MM.1S (cell line): Measurements from ENCODE around the gene CDH12.

ENCODE experiments used
- DNase-seq: peaks from one replicate; pipeline ENCODE4 v3.0.0-alpha.2; 2015
- H2AFZ ChIP-seq: fragments of 300-600 bp; sonication (generic); 2 replicates; pipeline ENCODE4 v1.6.0; 2016; ENCODE audit warnings: antibody characterized with exemption, low read length
- H3F3A ChIP-seq: fragments of 300-600 bp; sonication (generic); 2 replicates; pipeline ENCODE4 v1.6.1; 2016; ENCODE audit warnings: mild to moderate bottlenecking, antibody characterized with exemption, low read length, moderate library complexity, mixed read lengths; ENCODE audit not compliant: insufficient read depth
- H3K27ac ChIP-seq: fragments of 300-600 bp; sonication (generic); 2 replicates; pipeline ENCODE4 v1.5.1; 2016; ENCODE audit warnings: mild to moderate bottlenecking, low read length
- H3K27me3 ChIP-seq: fragments of 300-600 bp; sonication (generic); replicated peaks from 2 replicates; pipeline ENCODE4 v1.6.0; 2016; ENCODE audit warnings: low read length; ENCODE audit not compliant: insufficient read depth
- H3K36me3 ChIP-seq: fragments of 300-600 bp; sonication (generic); replicated peaks from 2 replicates; pipeline ENCODE4 v1.6.1; 2016; ENCODE audit warnings: mild to moderate bottlenecking, low read length, mixed read lengths; ENCODE audit not compliant: insufficient read depth
- H3K4me1 ChIP-seq: fragments of 300-600 bp; sonication (generic); 2 replicates; pipeline ENCODE4 v1.6.1; 2016; ENCODE audit warnings: low read length, mixed read lengths
- H3K4me2 ChIP-seq: fragments of 300-600 bp; sonication (generic); 2 replicates; pipeline ENCODE4 v1.6.0; 2016; ENCODE audit warnings: low read depth, low read length
- H3K4me3 ChIP-seq: fragments of 300-600 bp; sonication (generic); 2 replicates; pipeline ENCODE4 v1.5.1; 2016; ENCODE audit warnings: low read length, mixed read lengths
- H3K79me2 ChIP-seq: fragments of 300-600 bp; sonication (generic); 2 replicates; pipeline ENCODE4 v1.6.1; 2016; ENCODE audit warnings: mixed run types, low read length, mixed read lengths
- H3K9ac ChIP-seq: fragments of 300-600 bp; sonication (generic); 2 replicates; pipeline ENCODE4 v1.6.1; 2016; ENCODE audit warnings: low read length, mixed read lengths
- H3K9me2 ChIP-seq: fragments of 300-600 bp; sonication (generic); replicated peaks from 2 replicates; pipeline ENCODE4 v1.6.1; 2016; ENCODE audit warnings: mild to moderate bottlenecking, low read length, mixed read lengths; ENCODE audit not compliant: insufficient read depth
- H3K9me3 ChIP-seq: fragments of 300-600 bp; sonication (generic); replicated peaks from 2 replicates; pipeline ENCODE4 v1.6.1; 2016; ENCODE audit warnings: mild to moderate bottlenecking, low read length, mixed read lengths; ENCODE audit not compliant: insufficient read depth
- H4K20me1 ChIP-seq: fragments of 300-600 bp; sonication (generic); 2 replicates; pipeline ENCODE4 v1.6.1; 2016; ENCODE audit warnings: mild to moderate bottlenecking, low read length, moderate library complexity, mixed read lengths; ENCODE audit not compliant: insufficient read depth
- CTCF ChIP-seq: fragments of 300-600 bp; sonication (generic); IDR thresholded peaks from 2 replicates; pipeline ENCODE4 v1.5.1; 2016; ENCODE audit warnings: antibody characterized with exemption, low read length, mixed read lengths
- EZH2 ChIP-seq: fragments of 300-600 bp; sonication (generic); optimal IDR thresholded peaks from 2 replicates; pipeline ENCODE3; 2017; ENCODE audit warnings: low read depth, mild to moderate bottlenecking, antibody characterized with exemption, low read length, mixed read lengths
- EZH2phosphoT487 ChIP-seq: fragments of 300-600 bp; sonication (generic); IDR thresholded peaks from 2 replicates; pipeline ENCODE4 v1.6.1; 2018; ENCODE audit warnings: antibody characterized with exemption, low read length

The CDH12 gene

GRCh38 chr5:22500556-22500955 is 352.6 kb downstream of the CDH12 start:
- Histone ChIP-seq H3K27ac (no peak overlapping the region), H3K9ac (no peak overlapping the region), H3K9me2 (no peaks in the 10 kb centered on the region), H3K4me3 (no peak overlapping the region), H3K36me3 (no peaks in the 10 kb centered on the region), H3F3A (no peaks in the 10 kb centered on the region), H3K4me2 (no peak overlapping the region), H3K4me1 (no peaks in the 10 kb centered on the region), H3K79me2 (no peaks in the 10 kb centered on the region), H3K9me3 (no peaks in the 10 kb centered on the region), H2AFZ (no peak overlapping the region), H3K27me3 (no peaks in the 10 kb centered on the region), H4K20me1 (no peaks in the 10 kb centered on the region)
- DNase-seq = no peak
- TF ChIP-seq EZH2 = no peak
- no peak for TF ChIP-seq EZH2phosphoT487
- no peak for TF ChIP-seq CTCF

- Histone ChIP-seq H4K20me1 (no peaks in the 10 kb centered on the region), H3K9me3 (no peaks in the 10 kb centered on the region), H3F3A (no peaks in the 10 kb centered on the region), H3K4me2 (no peak overlapping the region), H3K4me3 (no peak overlapping the region), H3K9me2 (no peaks in the 10 kb centered on the region), H2AFZ (no peak overlapping the region), H3K27ac (no peak overlapping the region), H3K9ac (no peak overlapping the region), H3K4me1 (no peaks in the 10 kb centered on the region), H3K79me2 (no peaks in the 10 kb centered on the region), H3K27me3 (no peaks in the 10 kb centered on the region), H3K36me3 (no peaks in the 10 kb centered on the region)
- no peak for DNase-seq
- TF ChIP-seq EZH2phosphoT487 (no peak), CTCF (no peak), EZH2 (no peak)
These were observed 356.5 kb downstream of the CDH12 start for GRCh38 chr5:22496666-22497065.

DNA sequence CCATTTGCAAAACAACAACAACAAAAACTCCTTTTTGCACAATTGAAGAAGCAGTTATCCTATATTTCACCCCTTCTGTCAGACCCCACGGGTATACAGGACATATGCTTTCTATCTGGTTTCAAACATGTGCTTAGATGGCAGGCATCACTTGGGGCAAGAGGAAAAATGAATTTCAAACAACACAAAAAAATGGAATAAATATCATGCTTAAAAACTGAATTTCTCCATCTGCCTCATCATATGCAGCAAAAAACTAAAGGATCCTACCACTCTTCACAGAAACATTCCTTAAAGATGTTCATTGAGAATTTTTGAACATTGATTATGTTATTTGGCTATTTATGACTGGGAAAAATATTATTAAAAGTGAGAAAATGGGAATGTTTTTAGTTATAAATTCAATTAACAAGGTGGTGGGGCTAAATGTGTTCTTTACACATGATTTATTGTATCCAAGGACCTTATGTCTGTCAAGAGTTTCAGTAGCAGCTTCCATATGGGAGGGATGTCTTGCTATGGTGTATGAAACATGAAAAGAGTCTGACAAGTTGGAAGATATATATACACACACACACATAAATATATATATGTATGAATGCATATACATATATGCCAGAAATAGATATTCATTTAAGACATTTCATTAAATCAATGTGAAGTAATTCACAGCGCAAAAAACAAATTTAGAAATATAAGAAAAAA is 358.0 kb downstream of the CDH12 start:
- Histone ChIP-seq H3K27me3 (no peaks in the 10 kb centered on the region), H3K79me2 (no peaks in the 10 kb centered on the region), H3F3A (no peaks in the 10 kb centered on the region), H3K36me3 (no peaks in the 10 kb centered on the region), H3K9ac (no peak overlapping the region), H2AFZ (no peak overlapping the region), H4K20me1 (no peaks in the 10 kb centered on the region), H3K4me1 (no peaks in the 10 kb centered on the region), H3K9me3 (no peaks in the 10 kb centered on the region), H3K27ac (no peak overlapping the region), H3K4me3 (no peak overlapping the region), H3K9me2 (no peaks in the 10 kb centered on the region), H3K4me2 (no peak overlapping the region)
- no peak for DNase-seq
- no peak for TF ChIP-seq EZH2
- TF ChIP-seq EZH2phosphoT487 = no peak
- TF ChIP-seq CTCF = no peak
